Kidney (tissue), 14 donors: ENCODE measurements around the gene ERMARD. TPM values are rescaled to one million over a fixed set of nuclear protein-coding genes. Genes with fewer than 3 reads are reported as not detected.

Experiments
- DNase-seq, 5 donors: peaks; one replicate each; pipeline ENCODE4 v3.0.0-alpha.2; 2013 to 2020
- FAIRE-seq: peaks from 2 replicates; lab custom pipeline; 2012; peaks lifted over from hg19 to GRCh38; lab: Jason Lieb, UNC
- H3K27ac ChIP-seq, 2 donors: one replicate each; pipeline ENCODE4 v1.7.0; 2013; ENCODE audit warnings: low read depth in 2 of 2, low read length in 2 of 2, inconsistent platforms in 1 of 2
- H3K27me3 ChIP-seq: one replicate; pipeline ENCODE4 v1.7.1; 2013; ENCODE audit warnings: low read length, inconsistent platforms; ENCODE audit not compliant: control insufficient read depth, insufficient read depth
- H3K36me3 ChIP-seq, 3 donors: one replicate each; pipeline versions ENCODE4 v1.7.0 to v1.7.1; 2013; ENCODE audit warnings: low read length in 3 of 3, control low read depth in 1 of 3, inconsistent platforms in 1 of 3; ENCODE audit not compliant: insufficient read depth in 3 of 3, control insufficient read depth in 2 of 3
- H3K4me1 ChIP-seq, 3 donors: one replicate each; pipeline versions ENCODE4 v1.7.0 to v1.7.1; 2013; ENCODE audit warnings: low read length in 3 of 3, inconsistent platforms in 1 of 3, low read depth in 1 of 3; ENCODE audit not compliant: control insufficient read depth in 2 of 3, insufficient read depth in 2 of 3
- H3K4me3 ChIP-seq, 3 donors: one replicate each; pipeline versions ENCODE4 v1.7.0 to v1.8.1; 2013; ENCODE audit warnings: low read length in 3 of 3, control low read depth in 1 of 3, inconsistent platforms in 1 of 3
- H3K9ac ChIP-seq, 3 donors: one replicate each; pipeline versions ENCODE4 v1.7.0 to v1.7.1; 2013; ENCODE audit warnings: low read length in 3 of 3, control low read depth in 1 of 3, inconsistent platforms in 1 of 3
- H3K9me3 ChIP-seq, 3 donors: one replicate each; pipeline versions ENCODE4 v1.7.0 to v1.7.1; 2013; ENCODE audit warnings: low read length in 3 of 3, control low read depth in 1 of 3, inconsistent platforms in 1 of 3; ENCODE audit not compliant: control insufficient read depth in 2 of 3, insufficient read depth in 1 of 3
- intact Hi-C: fragments of 100-400 bp; cut with DNase I; formaldehyde crosslinking; loops from one replicate; pipeline ENCODE4 v1.11.1; 2022
- polyA plus RNA-seq: library from polyadenylated mRNA; stranded (reverse); fragments of 350-450 nt; fragmentation: Illumina TruSeq; extraction: RNeasy Lipid Tissue Mini Kit (QIAGEN cat#74804); gene quantifications from one replicate; pipeline ENCODE4 v1.2.3, GENCODE V29; 2014; ENCODE audit warnings: low read depth, low replicate concordance; ENCODE audit not compliant: insufficient read depth
- total RNA-seq: library from RNA; stranded (reverse); fragmentation: NEBNext Ultra II Directional; extraction: Animal tissue kit (Norgen Biotek cat#: 25700); gene quantifications from one replicate; pipeline ENCODE4 v1.2.1, GENCODE V29; 2021
- TF ChIP-seq, protein P1 (sequence below): IDR thresholded peaks from 3 replicates; pipeline ENCODE4 v1.5.1; 2012; ENCODE audit warnings: mild to moderate bottlenecking, moderate library complexity, borderline replicate concordance; ENCODE audit not compliant: insufficient read depth; ENCODE audit errors: extremely low read depth
- donor health status: control.
- donor health status: control.
- donor health status: control.
- donor health status: control.
- donor health status: control.
- donor health status: DM: yes; HTN: yes; CAD: no.
- donor health status: Normal renal cell carcinoma (clear cell type).

Gene ERMARD
- total and polyA plus RNA-seq, 2 donors from 2014 or later: 22.3 to 36.8 TPM

- Histone ChIP-seq H3K27ac (no peak overlapping the region), H3K4me3 (no peak overlapping the region), H3K4me1 (no peaks in the 10 kb centered on the region), H3K9me3 (no peaks in the 10 kb centered on the region), H3K36me3 (no peaks in the 10 kb centered on the region), H3K27me3 (no peaks in the 10 kb centered on the region), H3K9ac (no peak overlapping the region)
- FAIRE-seq (no peak), DNase-seq (no peak)
- TF ChIP-seq, protein P1, sequence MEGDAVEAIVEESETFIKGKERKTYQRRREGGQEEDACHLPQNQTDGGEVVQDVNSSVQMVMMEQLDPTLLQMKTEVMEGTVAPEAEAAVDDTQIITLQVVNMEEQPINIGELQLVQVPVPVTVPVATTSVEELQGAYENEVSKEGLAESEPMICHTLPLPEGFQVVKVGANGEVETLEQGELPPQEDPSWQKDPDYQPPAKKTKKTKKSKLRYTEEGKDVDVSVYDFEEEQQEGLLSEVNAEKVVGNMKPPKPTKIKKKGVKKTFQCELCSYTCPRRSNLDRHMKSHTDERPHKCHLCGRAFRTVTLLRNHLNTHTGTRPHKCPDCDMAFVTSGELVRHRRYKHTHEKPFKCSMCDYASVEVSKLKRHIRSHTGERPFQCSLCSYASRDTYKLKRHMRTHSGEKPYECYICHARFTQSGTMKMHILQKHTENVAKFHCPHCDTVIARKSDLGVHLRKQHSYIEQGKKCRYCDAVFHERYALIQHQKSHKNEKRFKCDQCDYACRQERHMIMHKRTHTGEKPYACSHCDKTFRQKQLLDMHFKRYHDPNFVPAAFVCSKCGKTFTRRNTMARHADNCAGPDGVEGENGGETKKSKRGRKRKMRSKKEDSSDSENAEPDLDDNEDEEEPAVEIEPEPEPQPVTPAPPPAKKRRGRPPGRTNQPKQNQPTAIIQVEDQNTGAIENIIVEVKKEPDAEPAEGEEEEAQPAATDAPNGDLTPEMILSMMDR: no peak
- intact Hi-C loops: no loop called here
These were observed 12.4 kb upstream of the ERMARD start for GRCh38 chr6:169738976-169739529.

GRCh38 chr6:169741344-169741743, 10.1 kb upstream of the ERMARD start:
- Histone ChIP-seq H3K9ac (no peak overlapping the region), H3K27ac (no peak overlapping the region), H3K36me3 (no peaks in the 10 kb centered on the region), H3K9me3 (no peaks in the 10 kb centered on the region), H3K4me3 (no peak overlapping the region), H3K27me3 (no peaks in the 10 kb centered on the region), H3K4me1 (no peaks in the 10 kb centered on the region)
- DNase-seq: no peak
- TF ChIP-seq, protein P1: no peak
- FAIRE-seq: no peak
- intact Hi-C loops: no loop called here

DNA sequence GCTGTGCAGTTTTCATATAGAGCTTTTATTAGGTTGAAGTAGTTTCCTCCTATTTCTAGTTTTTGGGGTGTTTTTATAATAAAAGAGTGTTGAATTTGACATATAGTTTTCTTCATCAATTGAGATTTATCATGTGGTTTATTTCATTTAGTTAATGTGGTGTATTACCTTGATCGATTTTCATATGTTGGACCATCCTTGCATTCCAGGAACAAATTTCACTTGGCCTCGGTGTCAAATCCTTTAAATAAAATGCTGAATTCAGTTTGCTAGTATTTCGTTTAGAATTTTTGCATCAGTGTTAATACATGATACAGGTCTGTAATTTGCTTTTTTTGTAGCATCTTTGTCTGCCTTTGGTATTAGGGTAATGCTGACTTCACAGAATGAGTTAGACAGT, 6.0 kb upstream of the ERMARD start:
- DNase-seq (no peak), FAIRE-seq (no peak)
- Histone ChIP-seq H3K4me1 (peaks cover 0 to 3% (median 0%) of the 10 kb centered on the region in 3 donors), H3K9ac (no peak overlapping the region), H3K27me3 (no peaks in the 10 kb centered on the region), H3K27ac (no peak overlapping the region), H3K36me3 (no peaks in the 10 kb centered on the region), H3K9me3 (peaks cover 0 to 3% (median 0%) of the 10 kb centered on the region in 3 donors), H3K4me3 (no peak overlapping the region)
- TF ChIP-seq, protein P1: no peak
- intact Hi-C loops: no loop called here

DNA sequence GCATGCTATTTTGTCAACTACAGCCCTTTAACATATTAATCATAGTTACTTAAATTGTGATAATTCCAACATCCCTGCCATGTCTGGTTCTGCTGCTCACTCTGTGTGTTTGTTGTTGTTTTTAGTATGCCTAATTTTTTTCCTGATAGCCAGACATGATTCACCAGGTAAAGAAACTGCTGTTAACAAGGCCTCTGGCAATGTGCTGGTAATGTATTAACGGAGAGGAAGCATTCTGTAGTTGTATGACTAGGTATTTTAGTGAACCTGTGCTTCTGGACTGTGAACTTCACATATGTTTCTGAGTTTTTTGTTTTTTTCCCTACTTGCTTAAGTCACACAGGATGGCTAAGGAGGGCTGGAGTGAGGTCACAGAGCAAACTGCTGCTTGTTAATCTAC, 4.9 kb upstream of the ERMARD start:
- Histone ChIP-seq H3K9ac (no peak overlapping the region), H3K4me3 (no peak overlapping the region), H3K4me1 (peaks cover 0 to 3% (median 0%) of the 10 kb centered on the region in 3 donors), H3K36me3 (no peaks in the 10 kb centered on the region), H3K27me3 (no peaks in the 10 kb centered on the region), H3K27ac (no peak overlapping the region), H3K9me3 (peaks cover 0 to 3% (median 0%) of the 10 kb centered on the region in 3 donors)
- DNase-seq: no peak
- FAIRE-seq: no peak
- intact Hi-C loops: no loop called here
- TF ChIP-seq, protein P1: no peak
